Thymus (tissue), 11 donors: ENCODE measurements around the gene CLSTN2. TPM values are rescaled to one million over a fixed set of nuclear protein-coding genes. Genes with fewer than 3 reads are reported as not detected.

ENCODE experiments used
- DNase-seq, 9 donors: peaks; one replicate each; pipeline ENCODE4 v3.0.0-alpha.2; 2013; ENCODE audit warnings: low spot score in 9 of 9, low read depth in 6 of 9, missing footprints in 1 of 9
- H3K27ac ChIP-seq, 2 donors: one replicate each; pipeline ENCODE4 v1.5.1; 2013; ENCODE audit warnings: control low read depth in 1 of 2, low read depth in 1 of 2, low read length in 1 of 2, mild to moderate bottlenecking in 1 of 2, moderate library complexity in 1 of 2
- H3K27me3 ChIP-seq, 2 donors: one replicate each; pipeline ENCODE4 v1.5.1; 2013; ENCODE audit warnings: low read length in 1 of 2; ENCODE audit not compliant: control insufficient read depth in 2 of 2, insufficient read depth in 1 of 2
- H3K36me3 ChIP-seq, 2 donors: one replicate each; pipeline ENCODE4 v1.5.1; 2013; ENCODE audit warnings: low read length in 1 of 2, mild to moderate bottlenecking in 1 of 2, moderate library complexity in 1 of 2; ENCODE audit not compliant: control insufficient read depth in 2 of 2, insufficient read depth in 2 of 2
- H3K4me1 ChIP-seq, 2 donors: one replicate each; pipeline ENCODE4 v1.5.1; 2013; ENCODE audit warnings: low read length in 2 of 2; ENCODE audit not compliant: control insufficient read depth in 2 of 2, insufficient read depth in 2 of 2
- H3K4me3 ChIP-seq, 2 donors: one replicate each; pipeline ENCODE4 v1.5.1; 2013; ENCODE audit warnings: low read length in 2 of 2, control low read depth in 1 of 2, mild to moderate bottlenecking in 1 of 2
- H3K9me3 ChIP-seq, 2 donors: one replicate each; pipeline ENCODE4 v1.5.1; 2013; ENCODE audit warnings: low read length in 1 of 2, mild to moderate bottlenecking in 1 of 2; ENCODE audit not compliant: control insufficient read depth in 2 of 2, insufficient read depth in 1 of 2
- WGBS: extraction: QIAGEN DNeasy Blood & Tissue Kit; methylation state at CpG from one replicate; pipeline ENCODE4 v1.1.7; 2013; 5-methylcytosine and 5-hydroxymethylcytosine counted together
- polyA plus RNA-seq: library from polyadenylated mRNA; stranded (reverse); fragments of 200-250 nt; gene quantifications from one replicate; pipeline ENCODE4 v1.2.3, GENCODE V29; 2013
- total RNA-seq: library from RNA; stranded (reverse); fragments of 120-200 nt; gene quantifications from one replicate; pipeline ENCODE4 v1.2.4, GENCODE V29; 2013
- donor health status: healthy.

The CLSTN2 gene
- total and polyA plus RNA-seq, 2 donors: 0.25 to 0.61 TPM

GRCh38 chr3:140505213-140505612, 570.2 kb downstream of the CLSTN2 start:
- Histone ChIP-seq H3K27me3 (no peaks in the 10 kb centered on the region), H3K27ac (no peak overlapping the region), H3K36me3 (no peaks in the 10 kb centered on the region), H3K9me3 (no peaks in the 10 kb centered on the region), H3K4me1 (no peaks in the 10 kb centered on the region), H3K4me3 (no peak overlapping the region)
- 60% methylated on average over 3 of the region's 3 CpGs for WGBS
- DNase-seq: no peak

- Histone ChIP-seq H3K4me3 (no peak overlapping the region), H3K4me1 (no peaks in the 10 kb centered on the region), H3K27me3 (no peaks in the 10 kb centered on the region), H3K27ac (no peak overlapping the region), H3K9me3 (no peaks in the 10 kb centered on the region), H3K36me3 (no peaks in the 10 kb centered on the region)
- WGBS: 79% methylated on average over 4 of the region's 4 CpGs
- DNase-seq: no peak
Observed at GRCh38 chr3:140505876-140506275, 570.9 kb downstream of the CLSTN2 start.

- H3K27ac ChIP-seq: no peak overlapping the region
- no peak overlapping the region for H3K4me3 ChIP-seq
- no peak for DNase-seq
- no peaks in the 10 kb centered on the region for H3K4me1 ChIP-seq
- no peaks in the 10 kb centered on the region for H3K27me3 ChIP-seq
- H3K9me3 ChIP-seq: no peaks in the 10 kb centered on the region
- WGBS: 68% methylated on average over 3 of the region's 3 CpGs
- no peaks in the 10 kb centered on the region for H3K36me3 ChIP-seq
Observed at GRCh38 chr3:140508550-140508949, 573.6 kb downstream of the CLSTN2 start.

GRCh38 chr3:140509534-140509933, 574.5 kb downstream of the CLSTN2 start:
- Histone ChIP-seq H3K4me1 (no peaks in the 10 kb centered on the region), H3K36me3 (no peaks in the 10 kb centered on the region), H3K9me3 (no peaks in the 10 kb centered on the region), H3K27me3 (no peaks in the 10 kb centered on the region), H3K4me3 (no peak overlapping the region), H3K27ac (no peak overlapping the region)
- DNase-seq: no peak
- WGBS: 36% methylated on average over 2 of the region's 2 CpGs

- no peaks in the 10 kb centered on the region for H3K36me3 ChIP-seq
- no peak overlapping the region for H3K4me3 ChIP-seq
- H3K9me3 ChIP-seq: no peaks in the 10 kb centered on the region
- no peaks in the 10 kb centered on the region for H3K4me1 ChIP-seq
- H3K27me3 ChIP-seq: no peaks in the 10 kb centered on the region
- DNase-seq: no peak
- H3K27ac ChIP-seq: no peak overlapping the region
- 18% methylated on average over 6 of the region's 6 CpGs for WGBS
Observed at GRCh38 chr3:140510303-140510861, 575.4 kb downstream of the CLSTN2 start.

- Histone ChIP-seq H3K27ac (no peak overlapping the region), H3K4me3 (no peak overlapping the region), H3K27me3 (no peaks in the 10 kb centered on the region), H3K9me3 (peaks cover 1 to 9% of the 10 kb centered on the region in 2 donors), H3K36me3 (no peaks in the 10 kb centered on the region), H3K4me1 (no peaks in the 10 kb centered on the region)
- no peak for DNase-seq
- 82% methylated on average over 10 of the region's 10 CpGs for WGBS
Observed at GRCh38 chr3:140521751-140522445, 586.9 kb downstream of the CLSTN2 start.

- no peaks in the 10 kb centered on the region for H3K27me3 ChIP-seq
- 92% methylated on average over 5 of the region's 5 CpGs for WGBS
Observed at GRCh38 chr3:140522653-140523380, 587.8 kb downstream of the CLSTN2 start.

GRCh38 chr3:140523600-140523999, 588.6 kb downstream of the CLSTN2 start:
- no peak for DNase-seq
- WGBS: 41% methylated on average over 1 of the region's 1 CpG
- no peak overlapping the region for H3K4me3 ChIP-seq

More at GRCh38 chr3:140522653-140523380, 587.8 kb downstream of the CLSTN2 start:
- no peak for DNase-seq
- no peak overlapping the region for H3K27ac ChIP-seq
- peaks cover 1 to 7% of the 10 kb centered on the region in 2 donors for H3K9me3 ChIP-seq
- H3K36me3 ChIP-seq: no peaks in the 10 kb centered on the region
- H3K4me3 ChIP-seq: no peak overlapping the region
- H3K4me1 ChIP-seq: no peaks in the 10 kb centered on the region

GRCh38 chr3:140527156-140527555, 592.2 kb downstream of the CLSTN2 start:
- H3K27ac ChIP-seq: no peak overlapping the region
- no peaks in the 10 kb centered on the region for H3K27me3 ChIP-seq
- H3K9me3 ChIP-seq: no peaks in the 10 kb centered on the region
- no peak for DNase-seq
- H3K4me3 ChIP-seq: no peak overlapping the region
- H3K4me1 ChIP-seq: no peaks in the 10 kb centered on the region
- H3K36me3 ChIP-seq: no peaks in the 10 kb centered on the region

More at GRCh38 chr3:140523600-140523999, 588.6 kb downstream of the CLSTN2 start:
- Histone ChIP-seq H3K9me3 (peaks cover 0 to 4% of the 10 kb centered on the region in 2 donors), H3K27me3 (no peaks in the 10 kb centered on the region), H3K36me3 (no peaks in the 10 kb centered on the region), H3K4me1 (no peaks in the 10 kb centered on the region), H3K27ac (no peak overlapping the region)
